ENCODE measurements around the gene TMEM18. TPM values are rescaled to one million over a fixed set of nuclear protein-coding genes. Genes with fewer than 3 reads are reported as not detected.

The TMEM18 gene
- total and polyA plus RNA-seq, 2 experiments from 2014 or later: 15.0 to 41.9 TPM

GRCh38 chr2:651951-652373, 25.2 kb downstream of the TMEM18 start:
- no peak overlapping the region for H3K27ac ChIP-seq (ENCODE audit: low read depth)
- peaks cover 5% of the 10 kb centered on the region for H3K27me3 Mint-ChIP-seq (ENCODE audit: insufficient read depth, low read depth, poor library complexity)
- no peaks in the 10 kb centered on the region for H3K36me3 ChIP-seq (ENCODE audit: insufficient read depth)
- H3K4me1 Mint-ChIP-seq: no peaks in the 10 kb centered on the region; the same call in 2 of the 3 replicates
- no peaks in the 10 kb centered on the region for H3K4me1 ChIP-seq (ENCODE audit: insufficient read depth)
- no peak overlapping the region for H3K4me3 ChIP-seq
- no peaks in the 10 kb centered on the region for H3K27me3 ChIP-seq (ENCODE audit: insufficient read depth)
- no peaks in the 10 kb centered on the region for H3K79me2 ChIP-seq (replicated peaks; ENCODE audit: insufficient read depth)
- no peak overlapping the region for H3K4me3 Mint-ChIP-seq
- no peaks in the 10 kb centered on the region for H4K20me1 ChIP-seq (replicated peaks; ENCODE audit: insufficient read depth)
- no peak overlapping the region for H3K27ac Mint-ChIP-seq
- TF ChIP-seq ZNF462 (CRISPR knock-in tag; IDR thresholded peaks at IDR 0.05) (no peak), STAT1 (IDR thresholded peaks at IDR 0.05; ENCODE audit: unreplicated experiment) (no peak), ETS1 (IDR thresholded peaks at IDR 0.05) (no peak), CREB1 (CRISPR knock-in tag; IDR thresholded peaks at IDR 0.05; ENCODE audit: low read depth) (no peak), ZNF331 (CRISPR knock-in tag; IDR thresholded peaks at IDR 0.05; ENCODE audit: low read depth) (no peak), EZH2 (IDR thresholded peaks at IDR 0.05; ENCODE audit: low read depth, unreplicated experiment) (no peak), POLR2AphosphoS5 (IDR thresholded peaks at IDR 0.05; ENCODE audit: low read depth) (no peak), CTCF (conservative IDR thresholded peaks at IDR 0.05; ENCODE audit: low read depth in 2 of 2) (no peak), REST (IDR thresholded peaks at IDR 0.05; ENCODE audit: unreplicated experiment) (no peak)
- H3K36me3 Mint-ChIP-seq (ENCODE audit: low read depth): no peaks in the 10 kb centered on the region
- no peaks in the 10 kb centered on the region for H3K9me3 Mint-ChIP-seq
- ATAC-seq: no peak
- 0 out of 2 replicates have a peak, but pooled peaks cover 4% of the 10 kb centered on the region for H3K9me2 ChIP-seq (ENCODE audit: insufficient read depth)
- no peak for DNase-seq (ENCODE audit: low spot score)
- no peaks in the 10 kb centered on the region for H3F3A ChIP-seq (replicated peaks; ENCODE audit: low read depth)
- no peak overlapping the region for H2AFZ ChIP-seq
- no peak overlapping the region for H3K4me2 ChIP-seq
